ENCODE measurements around the gene MAD1L1.

Gene MAD1L1

GRCh38 chr7:2048006-2048405, 184.7 kb downstream of the MAD1L1 start:
- ChIA-PET POLR2A (ENCODE audit: low non-redundant PET) (no interaction called here), CTCF (no interaction called here)
- no peak overlapping the region for H3K27ac ChIP-seq
- no peak for TF ChIP-seq CTCF (conservative IDR thresholded peaks at IDR 0.05; ENCODE audit: low read depth)
- no peak for DNase-seq (ENCODE audit: low spot score)

- no peak for DNase-seq (ENCODE audit: low spot score)
- no peak for TF ChIP-seq CTCF (conservative IDR thresholded peaks at IDR 0.05; ENCODE audit: low read depth)
- ChIA-PET CTCF (interaction anchor here (0.6 kb wide), 1 partner anchor 127 kb away, joined by 3 read pairs; no protein-coding TSS in a partner anchor), POLR2A (ENCODE audit: low non-redundant PET) (no interaction called here)
- H3K27ac ChIP-seq, result peak overlapping the region; percentile 0; the same call in 1 of the 2 replicates
Measured at GRCh38 chr7:2046581-2047565, 185.9 kb downstream of the MAD1L1 start.

- no peak for TF ChIP-seq CTCF (conservative IDR thresholded peaks at IDR 0.05; ENCODE audit: low read depth)
- POLR2A ChIA-PET (ENCODE audit: low non-redundant PET), result interaction anchor here (0.7 kb wide), 1 partner anchor 100 kb away, joined by 7 read pairs; no protein-coding TSS in a partner anchor
- no peak for DNase-seq (ENCODE audit: low spot score)
- H3K27ac ChIP-seq, result no peak overlapping the region
- CTCF ChIA-PET, result interaction anchor here (0.6 kb wide), 2 partner anchors 84 to 128 kb away, joined by 3 to 8 read pairs; no protein-coding TSS in a partner anchor
Measured at GRCh38 chr7:2045559-2046405, 187.0 kb downstream of the MAD1L1 start.

DNA sequence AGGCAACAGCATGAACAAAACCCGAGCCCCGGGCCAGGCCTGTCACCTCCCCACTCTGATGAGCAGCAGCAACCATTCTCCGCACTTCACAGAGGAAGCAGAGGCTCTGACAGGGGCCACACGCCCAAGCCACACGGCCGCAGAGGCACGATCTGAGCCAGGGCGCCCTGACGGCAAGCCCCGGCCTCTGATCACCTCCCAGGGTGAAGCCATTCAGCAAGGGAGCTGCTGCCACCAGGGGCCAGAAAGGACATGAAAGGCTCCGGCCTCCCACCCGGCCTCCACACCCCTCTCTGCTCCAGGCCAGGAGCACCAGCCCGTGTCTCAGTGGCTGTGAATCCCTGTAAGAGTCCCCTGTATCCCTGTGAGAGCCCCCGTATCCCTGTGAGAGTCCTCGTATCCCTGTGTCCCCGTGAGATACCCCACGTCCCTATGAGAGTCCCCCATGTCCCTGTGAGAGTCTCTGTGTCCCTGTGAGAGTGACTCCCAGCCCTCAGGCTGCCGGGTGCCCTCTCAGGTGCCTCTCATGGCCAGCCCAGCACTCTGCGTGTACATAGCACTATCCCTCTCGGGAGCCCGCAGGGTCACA, 187.8 kb downstream of the MAD1L1 start:
- no peak for TF ChIP-seq CTCF (conservative IDR thresholded peaks at IDR 0.05; ENCODE audit: low read depth)
- POLR2A ChIA-PET (ENCODE audit: low non-redundant PET), result interaction anchor here (0.7 kb wide), 1 partner anchor 101 kb away, joined by 7 read pairs; no protein-coding TSS in a partner anchor
- DNase-seq (ENCODE audit: low spot score), result no peak
- H3K27ac ChIP-seq, result no peak overlapping the region
- CTCF ChIA-PET, result no interaction called here

DNA sequence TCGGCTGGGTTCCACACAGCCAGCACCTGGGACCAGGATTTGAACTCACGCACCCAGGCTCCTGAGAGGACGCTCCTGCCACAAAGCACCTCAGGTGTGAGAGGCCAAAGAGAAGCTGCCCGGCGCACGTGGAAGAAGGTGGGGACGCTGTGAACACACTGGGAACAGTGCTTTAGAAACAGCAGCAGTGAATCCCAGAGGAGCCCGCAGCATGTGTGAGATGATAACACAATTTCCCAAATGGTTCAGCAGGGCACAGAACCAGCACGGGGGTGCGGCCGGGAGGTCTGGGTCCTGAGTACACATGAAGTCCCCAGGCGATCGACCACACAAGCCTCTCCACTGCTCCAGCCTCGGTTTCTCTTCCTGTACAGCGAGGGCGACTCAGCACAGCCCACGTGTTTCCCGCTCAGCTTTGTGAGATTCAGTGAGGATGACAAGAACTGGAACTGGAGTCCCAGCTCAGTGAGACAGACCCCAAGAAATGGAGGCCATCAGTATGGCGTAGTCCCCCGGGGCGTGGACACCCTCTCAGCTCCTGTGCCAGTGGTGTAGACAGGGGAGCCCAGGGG, 188.3 kb downstream of the MAD1L1 start:
- H3K27ac ChIP-seq, result no peak overlapping the region
- no peak for TF ChIP-seq CTCF (conservative IDR thresholded peaks at IDR 0.05; ENCODE audit: low read depth)
- CTCF ChIA-PET, result no interaction called here
- POLR2A ChIA-PET (ENCODE audit: low non-redundant PET), result no interaction called here
- DNase-seq (ENCODE audit: low spot score), result no peak

Measured in RWPE1 (cell line).